ENCODE results near the gene PAK2.
"Not testable (repeated sequence)": the region's sequence is repeated elsewhere in the genome, so short reads cannot be mapped to it uniquely, and the experiment has no call there.

Gene PAK2

DNA sequence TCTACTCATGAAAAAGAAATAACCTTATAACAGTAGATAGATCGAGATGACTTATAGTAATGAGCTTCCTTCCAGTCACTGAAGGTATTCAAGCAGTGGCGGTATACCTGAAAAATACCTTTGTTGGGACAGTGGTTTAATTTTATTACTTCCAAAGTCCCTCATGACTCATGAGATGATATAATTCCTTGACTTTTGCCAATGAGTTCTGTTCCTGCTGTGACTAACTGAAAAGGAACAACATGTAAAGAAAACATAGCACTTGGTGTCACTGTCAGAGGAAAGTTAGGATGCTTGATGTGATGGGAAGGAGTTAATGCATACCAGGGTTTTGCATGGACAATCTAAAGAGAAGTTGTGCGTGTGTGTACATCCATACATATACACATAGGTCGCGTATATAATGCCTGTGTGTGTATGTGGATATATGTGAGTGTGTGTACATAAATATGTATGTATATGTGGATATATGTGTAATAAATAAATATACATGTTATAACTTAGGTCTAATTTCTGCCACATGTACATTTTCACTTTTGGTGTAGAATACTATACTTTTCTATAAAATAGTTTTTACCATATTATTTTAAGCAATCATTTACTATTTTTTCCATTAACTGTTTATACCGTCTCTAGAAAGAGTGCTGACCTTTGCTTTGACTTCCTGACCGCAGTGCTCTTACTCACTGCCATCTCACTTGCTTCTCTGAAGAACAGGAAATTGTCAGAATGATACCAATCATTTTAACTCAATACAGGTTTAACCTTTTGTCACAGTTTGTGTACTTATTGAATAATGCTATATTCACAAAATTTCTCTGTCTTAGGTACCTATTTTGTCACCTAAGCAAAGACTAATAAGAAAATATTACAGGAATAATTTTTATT lies 12.6 kb upstream of the PAK2 start:
- no peak overlapping the region for H3K27ac ChIP-seq

DNA sequence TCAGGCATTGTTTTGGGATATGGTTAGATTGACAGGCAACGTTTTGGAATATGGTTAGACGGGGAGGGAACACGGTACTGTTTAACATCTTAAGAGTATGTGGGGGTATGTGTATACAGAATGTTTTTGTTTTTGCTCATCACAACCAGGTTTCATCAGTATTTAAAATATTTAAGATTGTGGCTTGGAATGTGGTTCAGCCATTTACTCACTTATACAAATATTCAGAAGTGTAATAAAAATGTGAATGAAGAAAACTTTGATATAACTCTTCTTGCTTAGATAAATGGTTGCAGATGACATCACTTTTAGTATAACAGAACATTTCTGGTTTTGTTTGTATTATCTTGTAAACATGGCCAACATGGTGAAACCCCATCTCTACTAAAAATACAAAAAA lies 3.9 kb upstream of the PAK2 start:
- Histone ChIP-seq H3K4me3 (no peak overlapping the region), H3K27ac (no peak overlapping the region)

More for the DNA sequence above, 12.6 kb upstream of the PAK2 start:
- no peak overlapping the region for H3K4me3 ChIP-seq

DNA sequence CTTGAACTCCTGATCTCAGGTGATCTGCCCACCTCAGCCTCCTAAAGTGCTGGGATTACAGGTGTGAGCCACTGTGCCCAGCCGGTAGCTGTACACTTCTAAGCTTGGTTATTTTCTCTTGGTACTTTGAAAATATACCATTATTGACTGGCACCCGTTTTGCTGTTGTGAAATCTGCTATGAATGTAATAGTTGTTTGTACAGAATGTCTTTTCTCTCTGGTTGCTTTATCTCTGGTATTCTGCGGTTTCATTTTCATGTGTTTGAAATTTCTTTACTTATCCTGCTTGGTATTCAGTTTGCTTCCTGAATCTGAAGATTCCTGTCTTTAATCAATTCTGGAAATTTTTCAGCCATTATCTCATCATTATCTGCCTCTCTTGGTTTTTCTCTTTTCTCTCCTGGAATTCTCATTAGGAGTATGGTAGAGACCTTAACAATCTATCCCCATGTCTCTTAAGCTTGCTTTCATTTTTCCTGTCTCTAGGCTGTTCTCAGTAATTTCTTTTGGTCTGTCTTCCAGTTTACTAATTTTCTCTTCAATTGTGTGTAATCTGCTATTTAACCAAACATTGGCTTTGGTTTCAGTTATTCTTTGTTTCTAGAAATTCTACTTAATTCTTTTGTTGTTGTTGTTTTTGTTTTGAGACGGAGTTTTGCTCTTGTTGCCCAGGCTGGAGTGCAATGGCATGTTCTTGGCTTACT lies 2.8 kb upstream of the PAK2 start:
- Histone ChIP-seq H3K4me3 (no peak overlapping the region), H3K27ac (no peak overlapping the region)

DNA sequence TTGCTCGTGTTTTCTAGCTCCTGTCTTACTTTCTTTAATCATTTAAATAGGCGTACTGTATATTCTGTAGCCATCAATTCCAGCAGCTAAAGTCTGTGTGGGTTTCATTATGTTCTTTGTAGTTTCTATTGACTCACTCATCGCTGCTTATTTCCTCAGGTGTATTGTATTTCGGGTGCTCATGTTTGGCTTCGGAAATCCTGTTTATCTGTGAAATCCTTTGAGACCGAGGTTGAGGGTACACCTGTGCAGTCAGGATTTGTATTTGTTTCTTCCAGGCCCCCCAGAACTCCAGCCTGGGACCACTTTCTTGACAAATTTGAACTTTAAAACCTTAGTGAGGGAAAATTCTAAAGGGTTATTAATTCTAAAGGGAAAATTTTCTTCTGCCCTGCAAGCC lies 2.0 kb upstream of the PAK2 start:
- Histone ChIP-seq H3K27ac (no peak overlapping the region), H3K4me3 (no peak overlapping the region)

DNA sequence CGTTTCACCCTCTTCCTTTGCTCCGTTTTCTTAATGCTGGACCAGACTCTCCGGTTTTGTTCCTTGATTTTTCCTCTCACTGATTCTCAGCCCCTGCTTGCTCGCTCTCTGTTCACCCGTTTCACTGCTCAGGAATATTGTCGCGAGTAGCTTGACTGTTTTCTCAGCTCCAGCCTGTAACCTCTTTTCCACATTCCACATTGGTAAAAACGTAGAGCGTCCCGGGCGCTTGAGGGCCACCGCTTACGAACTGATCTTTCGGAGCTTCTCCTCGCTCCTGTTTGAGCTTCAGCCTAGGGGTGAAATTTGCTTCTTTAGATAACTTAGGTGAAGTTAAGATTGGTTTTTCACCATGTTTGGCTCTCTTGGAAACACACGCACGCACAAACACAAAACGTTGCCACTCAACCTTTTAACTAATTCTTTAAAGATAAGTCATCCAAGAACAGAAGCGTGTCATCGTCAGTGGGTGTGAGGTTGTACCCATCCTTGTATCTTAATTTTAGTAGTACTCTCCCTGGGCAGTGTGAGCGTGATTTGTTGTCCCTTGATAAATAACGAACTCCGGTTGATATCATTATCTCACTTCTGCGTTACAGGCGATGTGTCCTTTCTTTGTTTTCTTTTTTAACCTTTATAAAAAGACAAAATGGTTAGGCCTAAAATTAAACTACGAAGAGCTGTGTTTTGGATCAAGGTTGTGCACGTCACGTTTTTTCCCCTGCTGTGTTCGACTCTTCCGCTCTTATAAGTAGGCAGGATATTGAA lies 1.0 kb downstream of the PAK2 start:
- H3K4me3 ChIP-seq, result peak overlapping the region; percentile 67 to 98 (median 86)
- peak overlapping the region; percentile 92 to 100 (median 98) for H3K27ac ChIP-seq

DNA sequence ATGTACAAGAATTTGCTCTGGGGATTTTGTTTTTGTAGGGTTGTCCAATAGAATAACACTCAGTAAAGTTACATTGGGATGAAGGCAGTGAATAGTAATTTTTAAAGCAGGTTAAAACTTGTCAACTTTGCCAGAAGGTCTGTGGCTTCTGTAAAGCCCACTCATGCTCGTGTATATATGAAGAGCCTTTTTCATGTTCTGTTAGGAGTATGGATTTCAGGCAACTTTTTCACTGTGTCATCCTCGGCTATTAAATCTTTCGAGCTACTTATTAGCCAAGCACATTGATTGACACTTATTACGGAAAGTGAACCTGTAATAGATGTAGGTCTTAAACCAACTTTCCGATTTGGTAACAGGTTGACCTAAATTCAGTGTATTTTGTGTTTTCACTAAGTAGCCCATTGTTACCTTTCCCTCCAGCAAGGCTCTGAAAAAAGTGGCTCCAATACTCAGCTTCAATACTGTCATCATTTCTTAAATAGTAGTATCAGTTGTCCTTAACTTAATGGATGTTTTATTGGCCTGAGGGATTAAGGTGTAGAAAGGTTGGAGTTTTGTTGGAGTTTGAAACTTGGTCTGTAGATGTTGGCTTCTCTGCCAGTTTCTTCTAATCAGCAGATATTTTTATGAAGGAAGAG lies 1.7 kb downstream of the PAK2 start:
- Histone ChIP-seq H3K4me3 (peak overlapping the region; percentile 67 to 98 (median 86)), H3K27ac (peak overlapping the region in 20 of 21 experiments; percentile 29 to 100 (median 98))

DNA sequence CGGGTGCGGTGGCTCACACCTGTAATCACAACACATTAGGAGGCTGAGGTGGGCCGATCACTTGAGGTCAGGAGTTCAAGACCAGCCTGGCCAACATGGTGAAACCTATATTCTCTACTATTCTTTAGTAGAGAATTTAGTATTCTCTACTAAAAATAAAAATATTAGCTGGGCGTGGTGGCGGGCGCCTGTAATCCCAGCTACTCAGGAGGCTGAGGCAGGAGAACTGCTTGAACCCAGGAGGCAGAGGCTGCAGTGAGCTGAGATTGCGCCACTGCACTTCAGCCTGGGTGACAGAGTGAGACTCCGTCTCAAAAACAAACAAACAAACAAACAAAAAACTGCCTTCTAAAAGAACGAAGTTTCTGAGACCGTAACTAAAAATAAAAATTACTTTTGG lies 3.9 kb downstream of the PAK2 start:
- H3K4me3 ChIP-seq, H3K27ac ChIP-seq: not testable (repeated sequence)

DNA sequence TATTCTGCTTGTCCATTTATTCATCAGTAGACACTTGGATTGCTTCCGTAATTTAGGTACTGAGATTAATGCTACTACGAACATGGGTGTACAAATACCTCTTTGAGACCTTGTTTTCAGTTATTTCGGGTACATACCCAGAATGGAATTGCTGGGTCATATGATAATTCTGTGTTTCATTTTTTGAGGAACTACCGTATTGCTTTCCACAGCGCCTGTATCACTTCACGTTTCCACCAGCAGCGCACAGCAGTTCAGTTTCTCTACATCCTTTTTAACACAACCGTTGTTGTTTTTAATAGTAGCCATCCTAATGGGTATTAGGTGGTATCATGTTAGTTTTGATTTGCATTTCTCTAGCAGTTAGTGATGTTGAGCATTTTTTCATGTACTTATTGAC lies 9.5 kb downstream of the PAK2 start:
- no peak overlapping the region for H3K27ac ChIP-seq
- H3K4me3 ChIP-seq, result no peak overlapping the region

DNA sequence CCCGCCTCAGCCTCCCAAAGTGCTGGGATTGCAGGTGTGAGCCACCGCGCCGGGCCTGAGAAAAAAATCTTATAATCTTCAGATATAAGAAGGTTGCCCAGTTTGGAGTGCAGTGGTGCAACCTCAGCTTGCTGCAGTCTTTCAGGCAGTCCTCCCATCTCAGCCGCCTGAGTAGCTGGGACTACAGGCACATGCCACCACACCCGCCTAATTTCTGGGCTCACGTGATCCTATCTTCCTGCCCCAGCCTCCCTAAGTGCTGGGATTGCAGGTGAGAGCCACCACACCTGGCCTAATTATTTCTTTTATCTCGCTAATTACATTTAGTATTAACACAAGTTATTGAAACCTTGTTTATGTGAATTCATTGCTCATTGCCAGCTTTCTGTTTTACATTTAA lies 13.5 kb downstream of the PAK2 start:
- H3K27ac ChIP-seq, result no peak overlapping the region
- no peak overlapping the region for H3K4me3 ChIP-seq

DNA sequence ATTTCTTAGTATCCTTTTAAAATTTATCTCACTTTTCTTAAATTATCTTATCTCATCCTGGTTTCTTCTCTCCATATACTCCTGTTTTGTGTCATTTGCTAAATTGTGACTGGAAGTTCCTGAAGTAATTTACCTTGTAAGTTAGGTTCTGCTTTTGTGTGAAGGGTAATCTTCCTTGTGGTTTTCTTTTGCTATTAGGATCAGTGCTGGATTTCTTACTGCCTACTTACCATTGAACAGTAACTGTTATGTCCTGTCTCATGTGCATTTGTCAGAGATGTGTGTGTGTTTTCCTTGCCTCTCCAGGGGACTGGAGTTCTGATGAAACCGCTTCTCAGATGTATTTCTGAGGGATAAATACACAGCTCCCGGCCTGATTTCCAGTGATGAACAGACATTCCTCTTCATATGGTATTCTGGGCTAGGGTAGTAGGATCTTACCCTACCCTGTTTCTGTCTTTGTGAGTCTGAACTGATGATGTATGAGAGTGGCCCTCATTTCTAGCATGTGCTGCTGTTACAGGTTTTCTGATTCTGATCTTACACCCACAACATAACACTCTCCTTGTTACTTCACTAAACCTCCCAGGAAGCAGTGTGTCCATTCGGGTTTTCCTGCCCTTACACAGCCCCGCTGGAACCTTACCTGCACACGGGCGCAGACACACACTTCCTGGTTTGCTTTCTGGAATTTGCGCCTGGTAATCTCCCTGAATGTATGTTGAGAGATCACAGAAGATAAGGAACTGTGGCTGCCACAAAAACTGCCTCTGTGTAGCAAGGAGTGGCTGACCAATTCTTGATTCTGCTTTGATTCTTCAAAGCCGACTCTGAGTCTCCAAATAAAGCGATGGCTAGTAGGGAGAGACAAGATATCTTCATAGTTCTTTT lies 14.7 kb downstream of the PAK2 start:
- H3K27ac ChIP-seq, result peak overlapping the region in 1 of 21 experiments; percentile 44
- no peak overlapping the region for H3K4me3 ChIP-seq

DNA sequence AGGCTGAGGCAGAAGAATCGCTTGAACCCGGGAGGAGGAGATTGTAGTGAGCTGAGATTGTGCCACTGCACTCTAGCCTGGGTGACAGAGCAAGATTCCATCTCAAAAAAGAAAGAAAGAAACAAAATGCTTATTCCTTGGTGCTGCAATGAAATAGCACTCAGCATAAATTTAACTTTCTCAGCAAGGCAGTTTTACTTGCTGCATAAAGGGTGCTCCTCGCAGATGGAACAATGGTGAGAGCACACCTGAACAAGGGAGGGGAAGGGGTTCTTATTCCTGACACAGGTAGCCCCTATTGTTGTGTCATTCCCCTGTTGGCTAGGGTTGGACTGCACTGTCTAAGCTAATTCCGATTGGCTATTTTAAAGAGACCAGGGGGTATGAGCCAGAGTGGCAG lies 17.1 kb downstream of the PAK2 start:
- Histone ChIP-seq H3K4me3 (no peak overlapping the region), H3K27ac (no peak overlapping the region)

DNA sequence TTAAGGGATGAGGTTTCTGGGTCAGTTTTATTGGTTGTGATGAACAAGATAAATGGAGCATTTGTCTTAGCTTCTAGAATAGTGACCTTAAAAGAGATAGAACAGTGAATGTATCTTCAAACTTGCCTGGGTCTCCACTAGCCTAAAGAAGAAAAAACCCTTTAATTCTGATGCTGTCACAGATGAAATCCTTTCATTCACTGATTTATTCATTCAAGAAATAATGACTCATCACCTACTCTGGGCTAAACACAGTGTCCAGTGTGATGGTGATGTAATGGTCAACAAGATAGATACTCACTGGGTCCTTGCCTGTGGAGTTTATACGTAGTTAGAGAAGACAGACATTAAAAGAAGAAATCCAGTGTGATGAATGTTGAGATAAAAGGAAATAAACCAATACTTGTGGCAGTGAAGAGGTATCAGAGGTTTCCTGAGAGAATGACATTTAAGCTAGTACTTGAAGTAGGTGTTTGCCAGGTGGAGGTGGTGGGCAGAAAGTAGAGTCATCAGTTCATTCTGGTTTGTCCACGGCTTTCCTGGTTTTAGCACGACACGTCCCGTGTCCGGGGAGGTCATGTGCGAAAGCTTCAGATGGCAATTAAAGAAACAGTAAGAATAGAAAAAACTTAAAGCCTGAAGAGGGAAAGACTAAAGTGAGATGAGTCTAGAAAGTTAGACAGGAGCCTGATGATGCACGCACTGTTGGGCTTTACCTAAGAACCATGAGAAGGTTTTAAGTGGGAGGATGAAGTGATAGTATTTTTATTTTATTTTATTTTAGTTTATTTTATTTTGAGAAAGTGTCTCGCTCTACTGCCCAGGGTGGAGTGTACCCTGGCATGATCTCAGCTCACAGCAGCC lies 18.5 kb downstream of the PAK2 start:
- Histone ChIP-seq H3K4me3 (no peak overlapping the region), H3K27ac (no peak overlapping the region)

DNA sequence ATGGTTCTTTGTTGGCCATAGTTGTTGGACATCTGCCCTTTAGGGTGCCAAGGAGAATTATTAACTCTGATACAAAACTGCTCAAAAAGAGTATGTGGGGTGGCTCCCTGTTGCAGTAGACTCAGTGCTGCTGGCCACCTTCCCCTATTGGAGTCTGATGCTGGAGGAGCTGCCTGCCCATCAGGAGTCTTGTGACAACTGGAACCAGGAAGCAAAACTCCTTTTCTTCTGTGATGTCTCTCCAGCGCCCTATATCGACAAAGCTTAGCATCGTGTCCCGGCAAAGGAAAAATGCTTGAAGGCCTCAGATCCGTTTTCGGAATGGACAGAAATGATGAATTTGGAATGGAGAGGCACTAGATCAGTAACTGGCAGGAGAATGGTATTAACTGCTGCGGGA lies 23.5 kb downstream of the PAK2 start:
- Histone ChIP-seq H3K27ac (no peak overlapping the region), H3K4me3 (no peak overlapping the region)

DNA sequence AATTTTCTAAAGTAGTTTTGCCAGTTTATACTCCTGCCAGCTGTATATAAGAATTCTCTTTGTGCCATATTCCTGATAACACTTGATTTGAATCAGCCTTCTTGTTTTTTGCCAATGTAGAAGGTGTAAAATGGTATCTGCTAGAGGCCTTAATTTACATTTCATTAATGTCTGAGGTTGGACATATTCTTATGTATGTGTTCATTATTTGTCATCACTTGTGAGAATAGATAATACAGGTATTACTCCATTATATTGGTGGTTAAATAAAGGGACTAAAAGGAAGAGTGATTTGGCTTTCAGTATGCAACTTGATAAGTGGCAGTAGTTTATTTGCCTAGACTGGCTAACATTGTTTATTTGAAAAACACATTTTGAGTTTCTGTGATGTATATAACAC lies 25.8 kb downstream of the PAK2 start:
- Histone ChIP-seq H3K27ac (no peak overlapping the region), H3K4me3 (no peak overlapping the region)

DNA sequence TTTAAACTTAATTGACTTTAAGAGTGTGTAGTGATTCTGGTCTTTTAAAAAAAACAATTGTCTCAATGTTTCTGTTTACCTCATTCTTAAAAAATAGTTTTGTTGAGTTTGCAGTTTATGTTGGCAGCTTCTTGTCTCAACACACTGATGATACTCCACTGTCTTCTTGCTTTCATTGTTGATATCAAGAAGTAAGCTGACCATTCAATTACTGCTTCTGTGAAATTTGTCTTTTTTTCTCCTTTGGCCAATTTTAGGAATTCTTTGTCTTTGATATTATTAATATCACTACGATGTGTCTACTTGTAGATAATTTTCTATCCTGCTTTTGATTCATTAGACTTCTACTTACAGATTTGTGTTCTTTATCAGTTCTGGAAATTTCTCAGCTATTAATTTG lies 31.4 kb downstream of the PAK2 start:
- Histone ChIP-seq H3K4me3 (no peak overlapping the region), H3K27ac (no peak overlapping the region)

DNA sequence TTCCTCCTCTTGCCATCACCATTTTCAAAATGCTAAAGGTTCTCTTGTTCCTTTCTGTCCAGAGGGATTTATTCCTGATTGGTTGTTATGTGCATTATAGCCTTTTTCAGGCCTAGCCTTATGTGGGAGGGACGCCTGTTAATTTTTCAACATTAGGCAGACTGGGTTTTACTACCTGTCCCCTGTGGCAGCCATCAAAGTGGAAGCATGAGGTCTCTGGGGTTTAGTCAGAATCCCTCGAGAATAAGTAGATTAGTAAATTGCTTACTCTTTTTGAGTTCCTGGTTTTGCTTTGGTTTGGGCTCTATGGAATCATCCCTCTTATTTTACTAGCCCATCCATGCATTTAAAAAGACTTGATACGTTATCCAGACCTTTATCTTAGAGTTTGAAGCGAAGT lies 32.4 kb downstream of the PAK2 start:
- Histone ChIP-seq H3K4me3 (no peak overlapping the region), H3K27ac (no peak overlapping the region)

DNA sequence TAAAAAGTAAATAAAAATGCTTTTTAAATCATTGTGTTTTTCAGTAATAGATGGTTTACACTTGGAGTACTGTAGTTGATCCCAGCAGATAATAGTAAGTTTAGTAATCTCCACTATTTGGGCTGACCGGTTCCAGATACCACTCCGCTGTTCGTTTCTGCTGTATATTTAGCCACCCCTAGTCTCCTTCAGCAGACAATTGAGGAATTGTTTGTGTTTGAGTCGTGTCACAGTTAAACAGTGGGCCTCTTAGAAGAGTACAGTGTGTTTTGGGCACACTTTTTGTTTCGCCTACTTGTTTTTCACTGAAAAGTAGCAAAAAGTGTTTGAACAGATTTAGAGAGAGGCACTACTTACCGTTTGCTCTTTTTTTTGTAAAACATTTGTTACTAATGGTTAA lies 33.2 kb downstream of the PAK2 start:
- Histone ChIP-seq H3K4me3 (no peak overlapping the region), H3K27ac (no peak overlapping the region)

DNA sequence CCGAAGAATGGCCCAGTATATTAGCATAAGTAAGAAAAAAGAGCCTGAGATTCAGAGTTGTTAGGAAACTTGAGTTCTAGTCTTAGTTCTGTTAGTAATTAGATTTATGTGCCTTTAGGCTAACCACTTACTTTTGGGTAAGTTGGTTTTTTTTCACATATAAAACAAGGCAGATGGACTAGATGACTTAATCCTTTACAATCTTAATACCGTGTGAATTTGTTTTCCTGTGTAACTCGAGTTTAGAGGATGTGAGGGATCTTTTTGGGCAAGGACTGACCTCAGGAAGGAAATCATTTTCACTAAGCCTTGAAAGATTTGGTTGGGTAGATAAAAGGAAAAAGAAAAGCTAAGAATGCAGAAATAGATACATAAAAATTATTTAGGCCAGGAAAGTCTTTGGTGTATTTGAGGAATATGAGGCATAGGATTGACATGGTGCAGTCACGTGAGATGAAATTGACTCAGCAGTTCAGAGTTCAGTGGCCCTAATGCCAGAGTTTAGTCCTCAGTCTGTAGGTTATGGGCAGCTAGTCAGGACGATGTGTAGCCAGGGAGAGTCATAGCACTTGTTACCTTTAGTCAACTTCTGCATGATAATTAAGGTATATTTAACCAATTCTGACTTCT lies 34.6 kb downstream of the PAK2 start:
- Histone ChIP-seq H3K4me3 (no peak overlapping the region), H3K27ac (peak overlapping the region in 6 of 21 experiments; percentile 10 to 33 (median 23))
